Glomerular visceral epithelial cell (primary cell): ENCODE measurements around the gene CNOT11.
A peak's percentile ranks its signal among the peaks of the same experiment; 100 is the strongest.

Experiments used
- DNase-seq: peaks from one replicate; pipeline ENCODE4 v3.0.0-alpha.2; 2016; ENCODE audit errors: extremely low spot score

CNOT11 gene

DNA sequence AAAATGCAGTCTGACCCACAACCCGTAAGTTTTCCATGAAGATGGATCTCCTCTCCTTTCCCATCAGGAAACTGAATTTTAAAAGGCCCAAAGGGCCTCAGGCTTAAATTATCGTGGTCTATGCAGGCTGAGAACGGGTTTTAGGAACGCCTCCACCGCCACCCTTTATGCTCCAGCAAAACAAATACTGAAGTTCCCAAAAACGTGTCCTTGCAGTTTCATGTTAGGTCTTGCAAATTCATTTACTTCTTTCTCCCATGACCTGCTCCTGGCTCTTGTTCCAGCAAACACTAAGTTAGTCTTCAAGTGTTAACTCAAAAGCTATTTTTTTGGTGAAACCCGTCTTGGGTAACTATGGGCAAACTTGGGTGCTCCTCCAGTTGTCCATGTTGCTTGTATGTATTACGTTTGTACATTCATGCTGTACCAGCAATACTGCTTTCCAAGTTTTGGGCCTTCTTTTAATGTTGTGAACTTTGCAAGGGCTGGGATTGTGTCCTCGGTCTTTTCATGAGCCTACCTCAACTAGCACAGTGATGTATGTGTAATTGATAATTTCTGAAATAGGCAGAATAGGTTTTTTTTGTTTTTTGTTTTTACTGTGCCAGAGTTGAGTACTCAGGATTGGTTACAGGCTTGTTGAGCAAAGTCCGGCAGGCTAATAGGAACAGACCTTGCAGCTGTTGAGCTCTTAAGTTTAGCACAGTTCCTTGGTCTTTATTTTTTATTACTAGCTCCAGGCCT, 57.6 kb downstream of the CNOT11 start:
- DNase-seq: no peak

DNA sequence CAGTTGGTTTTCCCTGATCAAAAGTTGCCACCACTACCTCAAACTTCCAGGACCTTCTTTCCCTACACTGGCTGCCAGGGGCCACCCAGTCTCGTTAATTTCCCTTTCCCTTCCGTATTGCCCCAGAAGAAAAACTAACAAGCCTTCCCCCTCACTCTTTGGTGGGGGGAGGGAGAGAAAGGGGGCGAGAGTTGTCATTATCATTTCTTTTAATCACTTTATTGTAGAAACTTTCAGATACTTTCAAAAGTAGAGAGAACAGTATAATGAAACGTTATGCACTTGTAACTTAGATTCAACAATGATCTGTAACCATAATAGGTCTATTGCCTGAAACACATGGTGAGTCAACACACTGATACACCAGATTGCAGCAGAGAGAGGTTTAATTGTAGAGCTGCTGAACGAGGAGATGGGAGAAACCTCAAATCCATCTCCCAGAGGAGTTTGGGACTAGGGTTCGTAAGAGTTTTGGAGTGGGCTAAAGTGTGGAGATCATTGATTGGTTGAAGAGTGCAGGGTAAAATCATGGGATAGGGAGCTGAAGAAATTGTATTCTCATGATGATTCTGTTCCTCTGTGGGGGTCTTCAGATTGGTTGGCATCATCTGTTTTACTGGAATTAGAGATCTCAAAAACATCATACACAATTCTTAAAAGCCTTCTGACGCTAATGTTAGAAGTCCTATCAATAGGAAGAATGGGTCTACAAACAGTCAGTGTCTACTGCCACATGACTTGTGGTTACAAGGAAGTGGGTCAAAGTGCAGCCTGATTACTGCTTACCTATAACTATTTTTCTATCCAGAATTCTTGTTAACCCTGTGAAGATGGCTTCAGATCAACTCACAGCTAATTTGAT, 58.4 kb downstream of the CNOT11 start:
- DNase-seq: no peak

DNA sequence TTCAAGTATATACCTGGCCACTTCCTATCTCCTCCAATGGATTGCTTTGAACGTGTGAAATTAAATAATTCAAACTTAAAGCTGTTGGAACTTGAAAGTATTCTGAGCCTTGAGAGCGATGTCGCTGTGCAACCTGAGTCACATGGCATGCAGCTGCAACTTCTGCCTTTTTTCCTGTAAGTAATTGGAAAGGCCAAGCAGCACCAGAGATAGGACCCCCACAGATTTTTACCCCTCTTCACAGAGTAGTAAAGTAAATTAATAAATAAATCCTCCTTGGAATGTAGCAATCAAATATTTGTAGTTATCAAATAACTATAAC, 59.0 kb downstream of the CNOT11 start:
- DNase-seq: no peak

DNA sequence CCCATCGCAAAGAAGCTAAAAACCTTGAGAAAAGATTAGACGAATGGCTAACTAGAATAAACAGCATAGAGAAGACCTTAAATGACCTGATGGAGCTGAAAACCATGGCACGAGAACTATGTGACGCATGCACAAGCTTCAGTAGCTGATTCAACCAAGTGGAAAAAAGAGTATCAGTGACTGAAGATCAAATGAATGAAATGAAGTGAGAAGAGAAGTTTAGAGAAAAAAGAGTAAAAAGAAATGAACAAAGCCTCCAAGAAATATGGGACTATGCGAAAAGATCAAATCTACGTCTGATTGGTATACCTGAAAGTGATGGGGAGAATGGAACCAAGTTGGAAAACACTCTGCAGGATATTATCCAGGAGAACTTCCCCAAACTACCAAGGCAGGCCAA, 63.9 kb downstream of the CNOT11 start:
- DNase-seq: peak; percentile 38
